Neural cell (in vitro differentiated cells): ENCODE results near the gene ALX4. TPM values are rescaled to one million over a fixed set of nuclear protein-coding genes. Genes with fewer than 3 reads are reported as not detected.

Experiments used
- H2AFZ ChIP-seq: fragments of 200-600, 300-800 bp; sonication (generic), shearing (Covaris generic); 2 replicates; pipeline ENCODE4 v1.6.0; 2014; ENCODE audit warnings: low read depth, mild to moderate bottlenecking, antibody characterized with exemption, low read length, moderate library complexity
- H3F3A ChIP-seq: fragments of 200-600 bp; shearing (Covaris generic); 2 replicates; pipeline ENCODE4 v1.6.1; 2016; ENCODE audit warnings: mild to moderate bottlenecking, moderate library complexity, mixed read lengths, antibody characterized with exemption, low read length; ENCODE audit not compliant: insufficient read depth, poor library complexity, severe bottlenecking
- H3K27ac ChIP-seq: fragments of 200-600, 300-800 bp; sonication (generic), shearing (Covaris generic); 2 replicates; pipeline ENCODE4 v1.5.1; 2014; ENCODE audit warnings: mild to moderate bottlenecking, low read length, moderate library complexity
- H3K27me3 ChIP-seq: fragments of 300-800, 200-600 bp; sonication (generic), shearing (Covaris generic); 2 replicates; pipeline ENCODE4 v1.6.0; 2014; ENCODE audit warnings: mild to moderate bottlenecking, low read depth, low read length, moderate library complexity; ENCODE audit not compliant: insufficient read depth
- H3K36me3 ChIP-seq: fragments of 300-800, 200-600 bp; sonication (generic), shearing (Covaris generic); 2 replicates; pipeline ENCODE4 v1.5.1; 2014; ENCODE audit warnings: mild to moderate bottlenecking, antibody characterized with exemption, low read length, moderate library complexity; ENCODE audit not compliant: insufficient read depth
- H3K4me2 ChIP-seq: fragments of 300-800, 200-600 bp; sonication (generic), shearing (Covaris generic); 2 replicates; pipeline ENCODE4 v1.6.0; 2014; ENCODE audit warnings: mild to moderate bottlenecking, low read length
- H3K4me3 ChIP-seq: fragments of 300-800, 200-600 bp; sonication (generic), shearing (Covaris generic); 2 replicates; pipeline ENCODE4 v1.5.1; 2014; ENCODE audit warnings: mild to moderate bottlenecking, low read length, moderate library complexity
- H3K79me2 ChIP-seq: fragments of 200-600 bp; shearing (Covaris generic); replicated peaks from 2 replicates; pipeline ENCODE4 v1.6.0; 2014; ENCODE audit warnings: mild to moderate bottlenecking, low read length, moderate library complexity; ENCODE audit not compliant: insufficient read depth
- H3K9ac ChIP-seq: fragments of 300-800, 200-600 bp; sonication (generic), shearing (Covaris generic); 2 replicates; pipeline ENCODE4 v1.6.1; 2016; ENCODE audit warnings: mild to moderate bottlenecking, low read length, mixed read lengths
- H3K9me2 ChIP-seq: fragments of 200-600 bp; shearing (Covaris generic); 2 replicates; pipeline ENCODE4 v1.6.1; 2016; ENCODE audit warnings: mild to moderate bottlenecking, low read length, mixed read lengths; ENCODE audit not compliant: insufficient read depth
- H3K9me3 ChIP-seq: fragments of 200-600, 300-800 bp; sonication (generic), shearing (Covaris generic); 2 replicates; pipeline ENCODE4 v1.6.1; 2016; ENCODE audit warnings: mild to moderate bottlenecking, mixed run types, low read length, moderate library complexity, mixed read lengths
- H4K20me1 ChIP-seq: fragments of 200-600 bp; shearing (Covaris generic); 2 replicates; pipeline ENCODE4 v1.6.1; 2016; ENCODE audit warnings: mild to moderate bottlenecking, mixed run types; ENCODE audit not compliant: insufficient read depth
- EP300 ChIP-seq: fragments of 450-650 bp; conservative IDR thresholded peaks from 2 replicates; pipeline ENCODE4 v1.6.1; 2014; ENCODE audit warnings: antibody characterized with exemption, mild to moderate bottlenecking, moderate library complexity; ENCODE audit not compliant: poor library complexity, severe bottlenecking
- EZH2 ChIP-seq: fragments of 200-600, 300-800 bp; shearing (Covaris generic), sonication (generic); IDR thresholded peaks from 2 replicates; pipeline ENCODE4 v1.6.1; 2014; ENCODE audit warnings: antibody characterized with exemption, low read length, borderline replicate concordance, mild to moderate bottlenecking; ENCODE audit not compliant: insufficient read depth, poor library complexity, severe bottlenecking
- MXI1 ChIP-seq: fragments of 450-650 bp; conservative IDR thresholded peaks from 2 replicates; pipeline ENCODE4 v1.6.1; 2014; ENCODE audit warnings: antibody characterized with exemption, mild to moderate bottlenecking; ENCODE audit not compliant: poor library complexity, severe bottlenecking
- POLR2AphosphoS5 ChIP-seq: IDR thresholded peaks from 2 replicates; pipeline ENCODE4 v1.6.1; 2012
- RAD21 ChIP-seq: fragments of 450-650 bp; conservative IDR thresholded peaks from 2 replicates; pipeline ENCODE4 v1.6.1; 2014; ENCODE audit warnings: antibody characterized with exemption, mild to moderate bottlenecking, moderate library complexity
- REST ChIP-seq: IDR thresholded peaks from 2 replicates; pipeline ENCODE4 v1.6.1; 2012; ENCODE audit warnings: borderline replicate concordance
- SMC3 ChIP-seq: fragments of 450-650 bp; conservative IDR thresholded peaks from 2 replicates; pipeline ENCODE4 v1.6.1; 2014; ENCODE audit warnings: antibody characterized with exemption, mild to moderate bottlenecking, moderate library complexity; ENCODE audit not compliant: poor library complexity
- TAF1 ChIP-seq: IDR thresholded peaks from 2 replicates; pipeline ENCODE4 v1.6.1; 2012; ENCODE audit warnings: low read depth
- polyA plus RNA-seq: library from polyadenylated mRNA; depleted of rRNA; stranded (reverse); fragments of >200 nt; gene quantifications from 2 replicates; pipeline ENCODE4 v1.2.3, GENCODE V29; 2014
- TF ChIP-seq, protein P1 (sequence below): fragments of 450-650 bp; IDR thresholded peaks from 2 replicates; pipeline ENCODE4 v1.5.1; 2014; ENCODE audit warnings: antibody characterized with exemption, mild to moderate bottlenecking, moderate library complexity; ENCODE audit not compliant: poor library complexity, severe bottlenecking

ALX4 gene
- polyA plus RNA-seq, 1 donor from 2014 or later, result not detected

DNA sequence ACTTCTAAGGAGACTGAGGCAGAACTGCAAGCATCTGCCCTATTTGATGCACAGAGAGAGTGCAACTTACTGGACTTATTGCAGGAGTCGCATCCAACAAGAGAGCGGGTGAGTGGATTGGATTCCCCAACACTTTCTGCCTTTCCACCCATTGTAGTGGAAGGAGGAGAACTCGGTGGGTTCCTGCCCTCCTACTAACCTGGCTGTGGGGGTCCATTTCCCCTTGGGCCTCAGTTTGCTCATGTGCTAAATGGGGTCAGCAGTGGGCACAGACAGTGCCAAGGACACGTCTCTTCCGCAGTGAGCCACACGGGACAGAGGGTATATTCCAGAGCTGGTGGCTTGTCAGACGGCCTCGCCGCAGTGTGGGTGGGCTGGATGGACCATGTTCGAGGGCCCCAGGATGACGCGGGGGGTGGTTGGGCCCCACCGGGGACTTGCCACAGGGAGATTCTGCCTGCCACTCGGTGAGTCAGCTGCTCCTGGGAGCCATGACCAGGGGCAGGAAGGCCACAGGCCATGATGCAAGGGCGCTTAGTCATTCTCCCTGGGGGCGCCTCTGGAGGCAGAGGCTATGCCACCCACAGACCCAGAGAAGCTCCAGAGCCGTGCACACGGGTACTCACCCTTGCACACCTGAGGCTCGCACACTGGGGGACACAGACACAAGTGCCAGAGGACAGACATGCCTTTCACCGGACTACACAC is 8.2 kb downstream of the ALX4 start:
- no peaks in the 10 kb centered on the region for H3K79me2 ChIP-seq
- no peaks in the 10 kb centered on the region for H3K9me3 ChIP-seq
- H3K9ac ChIP-seq, result no peak overlapping the region
- H3K27me3 ChIP-seq, result peaks cover 71% of the 10 kb centered on the region
- H3K4me2 ChIP-seq, result no peak overlapping the region
- TF ChIP-seq TAF1 (no peak), RAD21 (no peak), SMC3 (no peak), POLR2AphosphoS5 (no peak), REST (no peak), EP300 (no peak), MXI1 (no peak), EZH2 (no peak)
- TF ChIP-seq, protein P1, sequence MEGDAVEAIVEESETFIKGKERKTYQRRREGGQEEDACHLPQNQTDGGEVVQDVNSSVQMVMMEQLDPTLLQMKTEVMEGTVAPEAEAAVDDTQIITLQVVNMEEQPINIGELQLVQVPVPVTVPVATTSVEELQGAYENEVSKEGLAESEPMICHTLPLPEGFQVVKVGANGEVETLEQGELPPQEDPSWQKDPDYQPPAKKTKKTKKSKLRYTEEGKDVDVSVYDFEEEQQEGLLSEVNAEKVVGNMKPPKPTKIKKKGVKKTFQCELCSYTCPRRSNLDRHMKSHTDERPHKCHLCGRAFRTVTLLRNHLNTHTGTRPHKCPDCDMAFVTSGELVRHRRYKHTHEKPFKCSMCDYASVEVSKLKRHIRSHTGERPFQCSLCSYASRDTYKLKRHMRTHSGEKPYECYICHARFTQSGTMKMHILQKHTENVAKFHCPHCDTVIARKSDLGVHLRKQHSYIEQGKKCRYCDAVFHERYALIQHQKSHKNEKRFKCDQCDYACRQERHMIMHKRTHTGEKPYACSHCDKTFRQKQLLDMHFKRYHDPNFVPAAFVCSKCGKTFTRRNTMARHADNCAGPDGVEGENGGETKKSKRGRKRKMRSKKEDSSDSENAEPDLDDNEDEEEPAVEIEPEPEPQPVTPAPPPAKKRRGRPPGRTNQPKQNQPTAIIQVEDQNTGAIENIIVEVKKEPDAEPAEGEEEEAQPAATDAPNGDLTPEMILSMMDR, result no peak
- H2AFZ ChIP-seq, result no peak overlapping the region
- H3F3A ChIP-seq, result no peaks in the 10 kb centered on the region
- H3K36me3 ChIP-seq, result no peaks in the 10 kb centered on the region
- H3K4me3 ChIP-seq, result no peak overlapping the region
- H3K9me2 ChIP-seq, result no peaks in the 10 kb centered on the region
- no peaks in the 10 kb centered on the region for H4K20me1 ChIP-seq
- no peak overlapping the region for H3K27ac ChIP-seq

- H3K9me3 ChIP-seq, result no peaks in the 10 kb centered on the region
- H4K20me1 ChIP-seq, result no peaks in the 10 kb centered on the region
- TF ChIP-seq TAF1, result no peak
- no peak for TF ChIP-seq EP300
- no peak for TF ChIP-seq REST
- TF ChIP-seq MXI1, result no peak
- no peak for TF ChIP-seq RAD21
- TF ChIP-seq, protein P1, result no peak
- TF ChIP-seq EZH2, result no peak
- H3F3A ChIP-seq, result no peaks in the 10 kb centered on the region
- H3K36me3 ChIP-seq, result no peaks in the 10 kb centered on the region
- H3K9ac ChIP-seq, result no peak overlapping the region
- peaks cover 64% of the 10 kb centered on the region for H3K27me3 ChIP-seq
- no peak overlapping the region for H3K4me2 ChIP-seq
- H3K27ac ChIP-seq, result no peak overlapping the region
- no peaks in the 10 kb centered on the region for H3K9me2 ChIP-seq
- no peaks in the 10 kb centered on the region for H3K79me2 ChIP-seq
- H2AFZ ChIP-seq, result no peak overlapping the region
- H3K4me3 ChIP-seq, result no peak overlapping the region
Observed at GRCh38 chr11:44300844-44301563, 8.9 kb downstream of the ALX4 start.
